Kidney epithelial cell (primary cell): ENCODE measurements around the gene CNOT10. TPM values are rescaled to one million over a fixed set of nuclear protein-coding genes. Genes with fewer than 3 reads are reported as not detected.
"Not testable (repeated sequence)": the region's sequence is repeated elsewhere in the genome, so short reads cannot be mapped to it uniquely, and the experiment has no call there.

Experiments used
- DNase-seq: peaks from one replicate; pipeline ENCODE4 v3.0.0-alpha.2; 2010; ENCODE audit warnings: low read depth
- H3K27me3 ChIP-seq: 2 replicates; pipeline ENCODE4 v1.6.0; 2011; ENCODE audit warnings: low read length; ENCODE audit not compliant: control insufficient read depth, insufficient read depth
- H3K36me3 ChIP-seq: 2 replicates; pipeline ENCODE4 v1.5.1; 2011; ENCODE audit warnings: low read length; ENCODE audit not compliant: control insufficient read depth, insufficient read depth
- H3K4me3 ChIP-seq: 2 replicates; pipeline ENCODE4 v1.5.1; 2011; ENCODE audit warnings: low read depth, mild to moderate bottlenecking, control low read depth, low read length
- CTCF ChIP-seq: IDR thresholded peaks from 2 replicates; pipeline ENCODE4 v1.5.1; 2011; ENCODE audit warnings: mild to moderate bottlenecking, moderate library complexity, low read length, control low read depth, inconsistent platforms; ENCODE audit not compliant: insufficient read depth, poor library complexity, severe bottlenecking
- total RNA-seq: library from RNA; depleted of rRNA; stranded (reverse); fragments of >200 nt; gene quantifications from 2 replicates; pipeline ENCODE4 v1.2.3, GENCODE V29; 2015

The CNOT10 gene
- total RNA-seq, 1 donor from 2014 or later = 24.6 TPM

GRCh38 chr3:32778389-32778788 lies 93.4 kb downstream of the CNOT10 start:
- Histone ChIP-seq H3K27me3 (no peaks in the 10 kb centered on the region), H3K4me3 (no peak overlapping the region), H3K36me3 (no peaks in the 10 kb centered on the region)
- no peak for TF ChIP-seq CTCF
- no peak for DNase-seq

GRCh38 chr3:32780071-32780734 lies 95.2 kb downstream of the CNOT10 start:
- TF ChIP-seq CTCF = no peak
- Histone ChIP-seq H3K36me3 (no peaks in the 10 kb centered on the region), H3K27me3 (no peaks in the 10 kb centered on the region), H3K4me3 (peak overlapping the region; percentile 56)
- DNase-seq = no peak

GRCh38 chr3:32780735-32781210 lies 95.8 kb downstream of the CNOT10 start:
- peak overlapping the region; percentile 56 for H3K4me3 ChIP-seq
- no peak for DNase-seq
- peak; percentile 33 for TF ChIP-seq CTCF

GRCh38 chr3:32781211-32781968 lies 96.4 kb downstream of the CNOT10 start:
- H3K4me3 ChIP-seq = peak overlapping the region; percentile 56
- no peaks in the 10 kb centered on the region for H3K36me3 ChIP-seq
- TF ChIP-seq CTCF = peak; percentile 62
- H3K27me3 ChIP-seq = no peaks in the 10 kb centered on the region
- no peak for DNase-seq

More at GRCh38 chr3:32780735-32781210, 95.8 kb downstream of the CNOT10 start:
- Histone ChIP-seq H3K27me3 (no peaks in the 10 kb centered on the region), H3K36me3 (no peaks in the 10 kb centered on the region)

- DNase-seq, H3K36me3 ChIP-seq, H3K27me3 ChIP-seq, H3K4me3 ChIP-seq: not testable (repeated sequence)
These were observed 96.9 kb downstream of the CNOT10 start for GRCh38 chr3:32781969-32782270.

- no peaks in the 10 kb centered on the region for H3K36me3 ChIP-seq
- no peaks in the 10 kb centered on the region for H3K27me3 ChIP-seq
- no peak for DNase-seq
- TF ChIP-seq CTCF = no peak
- no peak overlapping the region for H3K4me3 ChIP-seq
These were observed 97.4 kb downstream of the CNOT10 start for GRCh38 chr3:32782407-32782806.
